Activated CD4-positive, CD25-positive, alpha-beta regulatory T cell treated with anti-CD3 and anti-CD28 coated beads, Interleukin-2, amount 50 U/mL, for 16 hours (primary cell): ENCODE results near the gene RNF25.
"Not testable (repeated sequence)": the region's sequence is repeated elsewhere in the genome, so short reads cannot be mapped to it uniquely, and the experiment has no call there.

ENCODE experiments used
- DNase-seq: peaks from one replicate; pipeline ENCODE4 v3.0.0-alpha.2; 2020; ENCODE audit warnings: low read depth, low spot score

RNF25 gene

GRCh38 chr2:218671654-218672566 is at the start of gene RNF25, which contains the start of gene STK36:
TSS of gene RNF25 (minus strand) at chr2:218672002. CDS start at chr2:218671970, 32 bp downstream.
TSS of gene STK36 (plus strand) at chr2:218672086. CDS start at chr2:218672830, 744 bp downstream.
- peak; percentile 64 for DNase-seq

- no peak for DNase-seq
Observed at GRCh38 chr2:218721488-218721887, 49.7 kb upstream of the RNF25 start.

- DNase-seq, result no peak
Observed at GRCh38 chr2:218720048-218721041, 48.5 kb upstream of the RNF25 start.

- no peak for DNase-seq
Observed at GRCh38 chr2:218719457-218719856, 47.7 kb upstream of the RNF25 start.

- no peak for DNase-seq
Observed at GRCh38 chr2:218718058-218718457, 46.3 kb upstream of the RNF25 start.

GRCh38 chr2:218717262-218717661 is 45.5 kb upstream of the RNF25 start:
- DNase-seq, result no peak

GRCh38 chr2:218716070-218716469 is 44.3 kb upstream of the RNF25 start:
- no peak for DNase-seq

GRCh38 chr2:218713922-218714321 is 42.1 kb upstream of the RNF25 start:
- DNase-seq, result no peak

GRCh38 chr2:218711550-218711929 is 39.7 kb upstream of the RNF25 start:
- DNase-seq, result no peak

- DNase-seq, result peak; percentile 97
Observed at GRCh38 chr2:218710687-218711549, 39.1 kb upstream of the RNF25 start, which contains the start of gene TTLL4. TSS of gene TTLL4 (plus strand) at chr2:218710835. CDS start at chr2:218737677, 26,842 bp downstream.

- no peak for DNase-seq
Observed at GRCh38 chr2:218710334-218710686, 38.5 kb upstream of the RNF25 start.

GRCh38 chr2:218709908-218710307 is 38.1 kb upstream of the RNF25 start:
- no peak for DNase-seq

- no peak for DNase-seq
Observed at GRCh38 chr2:218708086-218708485, 36.3 kb upstream of the RNF25 start.

- no peak for DNase-seq
Observed at GRCh38 chr2:218703341-218703740, 31.5 kb upstream of the RNF25 start.

- no peak for DNase-seq
Observed at GRCh38 chr2:218701806-218702205, 30.0 kb upstream of the RNF25 start.

- DNase-seq, result no peak
Observed at GRCh38 chr2:218698885-218699284, 27.1 kb upstream of the RNF25 start.

- DNase-seq, result no peak
Observed at GRCh38 chr2:218694405-218695145, 22.8 kb upstream of the RNF25 start.

- DNase-seq, result no peak
Observed at GRCh38 chr2:218691234-218691633, 19.4 kb upstream of the RNF25 start.

- not testable (repeated sequence) for DNase-seq
Observed at GRCh38 chr2:218687400-218688060, 15.7 kb upstream of the RNF25 start.

GRCh38 chr2:218680061-218680460 is 8.3 kb upstream of the RNF25 start:
- no peak for DNase-seq
